H1 (cell line): ENCODE measurements around the gene FOXD3. TPM values are rescaled to one million over a fixed set of nuclear protein-coding genes. Genes with fewer than 3 reads are reported as not detected.

Source experiments
- CTCF ChIA-PET: fragments of 300-600 bp; sonication (Branson Sonifier 250); formaldehyde crosslinking; loops from one replicate; lab custom pipeline; 2021; ENCODE audit not compliant: partially characterized antibody; lab: Charles Lee
- POLR2A ChIA-PET: fragments of 300-600 bp; sonication (Branson Sonifier 250); formaldehyde crosslinking; loops from one replicate; lab custom pipeline; 2021; ENCODE audit warnings: inconsistent platforms; ENCODE audit not compliant: partially characterized antibody; lab: Charles Lee
- DNase-seq, 2 experiments: peaks; one replicate each; pipeline versions ENCODE4 v3.0.0 to v3.0.0-alpha.2; 2010 to 2022; ENCODE audit warnings: low spot score in 2 of 2, low read depth in 1 of 2, mixed read lengths in 1 of 2
- FAIRE-seq: peaks from 2 replicates; lab custom pipeline; 2011; peaks lifted over from hg19 to GRCh38; lab: Jason Lieb, UNC
- H2AFZ ChIP-seq: 2 replicates; pipeline ENCODE4 v1.8.1; 2012; ENCODE audit warnings: low read length, inconsistent platforms
- H2AK5ac ChIP-seq: 2 replicates; pipeline ENCODE4 v1.6.1; 2013; ENCODE audit warnings: low read depth, low read length
- H2BK120ac ChIP-seq: replicated peaks from 2 replicates; pipeline ENCODE3; 2013; ENCODE audit warnings: low read depth, low read length, inconsistent platforms
- H2BK12ac ChIP-seq: 2 replicates; pipeline ENCODE4 v1.6.1; 2013; ENCODE audit warnings: low read depth, low read length
- H2BK15ac ChIP-seq: 2 replicates; pipeline ENCODE4 v1.6.1; 2013; ENCODE audit warnings: low read length
- H2BK20ac ChIP-seq: 2 replicates; pipeline ENCODE4 v1.6.1; 2013; ENCODE audit warnings: low read length
- H2BK5ac ChIP-seq: 2 replicates; pipeline ENCODE4 v1.6.1; 2013; ENCODE audit warnings: low read depth, low read length
- H3K14ac ChIP-seq: 2 replicates; pipeline ENCODE4 v1.6.1; 2013; ENCODE audit warnings: inconsistent platforms; ENCODE audit not compliant: insufficient read length
- H3K18ac ChIP-seq: 2 replicates; pipeline ENCODE4 v1.6.1; 2013; ENCODE audit warnings: low read length; ENCODE audit errors: extremely low read depth
- H3K23ac ChIP-seq: 2 replicates; pipeline ENCODE4 v1.6.1; 2013; ENCODE audit warnings: inconsistent platforms; ENCODE audit not compliant: insufficient read length
- H3K23me2 ChIP-seq: 2 replicates; pipeline ENCODE4 v1.6.1; 2013; ENCODE audit warnings: low read depth, low read length
- H3K27ac ChIP-seq: 2 replicates; pipeline ENCODE4 v1.6.1; 2011; ENCODE audit warnings: low read depth, low read length, inconsistent platforms
- H3K27me3 ChIP-seq, 4 experiments: replicated peaks in 1 of 4; 1 replicate in 1 of 4; 2 replicates in 3 of 4; pipeline versions ENCODE4 v1.6.1 to v1.8.1; 2011 to 2013; ENCODE audit warnings: low read length in 3 of 4, mild to moderate bottlenecking in 3 of 4, inconsistent platforms in 2 of 4, mixed read lengths in 2 of 4, moderate library complexity in 1 of 4; ENCODE audit not compliant: control insufficient read depth in 3 of 4, insufficient read depth in 3 of 4; ENCODE audit errors: extremely low read depth in 1 of 4
- H3K36me3 ChIP-seq, 4 experiments: 2 replicates each; pipeline versions ENCODE4 v1.6.1 to v1.8.1; 2011 to 2013; ENCODE audit warnings: mild to moderate bottlenecking in 4 of 4, low read length in 3 of 4, moderate library complexity in 2 of 4, control low read depth in 1 of 4, inconsistent platforms in 1 of 4; ENCODE audit not compliant: insufficient read depth in 4 of 4, control insufficient read depth in 2 of 4
- H3K4ac ChIP-seq: replicated peaks from 2 replicates; pipeline ENCODE3; 2013; ENCODE audit warnings: low read length, low read depth, mixed read lengths, inconsistent platforms; ENCODE audit not compliant: insufficient read length
- H3K4me1 ChIP-seq, 4 experiments: replicated peaks in 1 of 4; 1 replicate in 1 of 4; 2 replicates in 3 of 4; pipeline versions ENCODE4 v1.6.1 to v1.8.1; 2011 to 2013; ENCODE audit warnings: low read length in 3 of 4, inconsistent platforms in 2 of 4, mixed read lengths in 1 of 4; ENCODE audit not compliant: insufficient read depth in 4 of 4, control insufficient read depth in 3 of 4
- H3K4me2 ChIP-seq, 2 experiments: 2 replicates each; pipeline versions ENCODE4 v1.6.1 to v1.8.1; 2011 to 2013; ENCODE audit warnings: low read depth in 2 of 2, low read length in 2 of 2, control low read depth in 1 of 2, inconsistent platforms in 1 of 2, mild to moderate bottlenecking in 1 of 2; ENCODE audit not compliant: insufficient read depth in 1 of 2
- H3K4me3 ChIP-seq, 4 experiments: fragments of 200-600, 300-600 bp in 1 of 4; sonication (generic), shearing (Covaris generic), sonication (Bioruptor Twin) in 1 of 4; 2 replicates each; pipeline versions ENCODE4 v1.5.1 to v1.8.1; 2011 to 2016; ENCODE audit warnings: low read length in 4 of 4, low read depth in 3 of 4, control low read depth in 2 of 4, inconsistent platforms in 2 of 4, mild to moderate bottlenecking in 2 of 4, mixed read lengths in 1 of 4, moderate library complexity in 1 of 4; ENCODE audit not compliant: insufficient read depth in 2 of 4; ENCODE audit errors: extremely low read depth in 1 of 4
- H3K56ac ChIP-seq: replicated peaks from 2 replicates; pipeline ENCODE3; 2013; ENCODE audit warnings: low read depth, mild to moderate bottlenecking, mixed read lengths, low read length, inconsistent platforms; ENCODE audit not compliant: insufficient read length
- H3K79me1 ChIP-seq: 2 replicates; pipeline ENCODE4 v1.6.1; 2013; ENCODE audit warnings: low read depth, low read length, control low read depth
- H3K79me2 ChIP-seq, 2 experiments: 2 replicates each; pipeline versions ENCODE4 v1.6.1 to v1.8.1; 2012 to 2013; ENCODE audit warnings: low read length in 2 of 2, mild to moderate bottlenecking in 2 of 2, inconsistent platforms in 1 of 2; ENCODE audit not compliant: insufficient read depth in 2 of 2, control insufficient read depth in 1 of 2
- H3K9ac ChIP-seq, 4 experiments: replicated peaks in 1 of 4; 1 replicate in 1 of 4; 2 replicates in 3 of 4; pipeline versions ENCODE4 v1.6.1 to v1.8.1; 2011 to 2013; ENCODE audit warnings: low read depth in 3 of 4, low read length in 3 of 4, control low read depth in 2 of 4, mild to moderate bottlenecking in 2 of 4, moderate library complexity in 2 of 4, inconsistent platforms in 1 of 4; ENCODE audit errors: extremely low read depth in 1 of 4
- H3K9me3 ChIP-seq, 2 experiments: 2 replicates each; pipeline versions ENCODE4 v1.6.1 to v1.8.1; 2012 to 2013; ENCODE audit warnings: mild to moderate bottlenecking in 2 of 2, moderate library complexity in 2 of 2, control low read depth in 1 of 2, inconsistent platforms in 1 of 2, low read depth in 1 of 2, low read length in 1 of 2, mixed read lengths in 1 of 2; ENCODE audit not compliant: insufficient read depth in 2 of 2
- H4K20me1 ChIP-seq, 2 experiments: replicated peaks in 1 of 2; 2 replicates each; pipeline versions ENCODE3 to v1.8.1; 2011 to 2013; ENCODE audit warnings: inconsistent platforms in 2 of 2, low read length in 2 of 2, mild to moderate bottlenecking in 1 of 2; ENCODE audit not compliant: insufficient read depth in 2 of 2, control insufficient read depth in 1 of 2
- H4K5ac ChIP-seq: 2 replicates; pipeline ENCODE4 v1.6.1; 2013; ENCODE audit warnings: low read length, low read depth, mixed read lengths, inconsistent platforms; ENCODE audit not compliant: insufficient read length
- H4K8ac ChIP-seq: 2 replicates; pipeline ENCODE4 v1.8.0; 2013; ENCODE audit warnings: mild to moderate bottlenecking, moderate library complexity, low read length, inconsistent platforms; ENCODE audit not compliant: insufficient read depth; ENCODE audit errors: extremely low read depth
- H4K91ac ChIP-seq: replicated peaks from 2 replicates; pipeline ENCODE3; 2013; ENCODE audit warnings: low read length, mixed read lengths, inconsistent platforms; ENCODE audit not compliant: insufficient read length
- SIN3A ChIP-seq, 2 experiments: IDR thresholded peaks in 1 of 2; conservative IDR thresholded peaks in 1 of 2; 2 replicates each; pipeline ENCODE4 v1.6.1; 2011 to 2012; ENCODE audit warnings: low read length in 2 of 2, improper control_type of control experiment in 1 of 2, low read depth in 1 of 2, mild to moderate bottlenecking in 1 of 2
- SP1 ChIP-seq: IDR thresholded peaks from 2 replicates; pipeline ENCODE4 v1.6.1; 2011; ENCODE audit warnings: low read depth, low read length
- TEAD4 ChIP-seq: IDR thresholded peaks from 2 replicates; pipeline ENCODE4 v1.6.1; 2012; ENCODE audit warnings: low read depth, low read length, inconsistent platforms, mixed read lengths
- WGBS, 2 experiments: shearing (Covaris generic) in 1 of 2; methylation state at CpG; one replicate each; pipeline versions ENCODE4 v1.1.6 to v1.1.7; 2013 to 2015; ENCODE audit warnings: low lambda C conversion rate in 2 of 2, mixed read lengths in 2 of 2, inconsistent platforms in 1 of 2, low coverage in 1 of 2, missing lambda C conversion rate in 1 of 2; ENCODE audit not compliant: insufficient replicate concordance in 2 of 2, insufficient coverage in 1 of 2, insufficient read length in 1 of 2; ENCODE audit errors: extremely low coverage in 1 of 2, missing lambda C conversion rate in 1 of 2; 5-methylcytosine and 5-hydroxymethylcytosine counted together
- polyA plus RNA-seq, 7 experiments: library from polyadenylated mRNA; depleted of rRNA in 3 of 7; stranded (reverse) in 5 of 7; unstranded in 2 of 7; fragments of >200 nt in 5 of 7; fragments of 200-250 nt in 2 of 7; gene quantifications; 1 replicate in 5 of 7; 2 replicates in 1 of 7; 4 replicates in 1 of 7; pipeline versions ENCODE4 v1.2.1 to v1.2.3, GENCODE V29; 2011 to 2013; ENCODE audit warnings: missing spikeins in 2 of 7, mixed read lengths in 2 of 7
- total RNA-seq: library from RNA; stranded (reverse); fragmentation: NEBNext Ultra II Directional; extraction: Animal tissue kit (Norgen Biotek cat#: 25700); gene quantifications from 2 replicates; pipeline ENCODE4 v1.2.1, GENCODE V29; 2021

FOXD3 gene
- total and polyA plus RNA-seq, 2 of the 8 experiments (the other 6 are each of a cell fraction or from before 2014, with no cell fraction given): 8.7 to 33.7 TPM

DNA sequence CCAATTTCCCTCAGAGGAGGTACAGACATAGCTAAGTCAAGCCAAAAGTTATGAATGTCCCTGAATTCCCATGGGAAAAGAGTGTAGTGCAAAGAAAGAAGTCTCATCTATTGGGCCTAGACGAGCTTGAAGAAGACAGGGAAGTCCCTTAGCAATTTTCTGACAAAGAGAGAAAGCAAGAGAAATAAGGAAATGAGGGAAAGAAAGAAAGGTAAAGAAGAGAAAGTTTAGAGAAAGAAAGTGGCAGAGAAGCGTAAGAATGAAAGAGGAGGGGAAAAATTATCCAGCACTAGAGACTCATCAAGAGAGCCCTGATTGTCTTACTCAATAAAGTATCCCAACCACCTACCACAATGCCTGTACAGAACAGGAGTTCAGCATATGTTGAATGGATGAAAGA lies 40.6 kb upstream of the FOXD3 start:
- Histone ChIP-seq H4K8ac (no peak overlapping the region), H2AK5ac (no peak overlapping the region), H2BK5ac (no peak overlapping the region), H2BK20ac (no peak overlapping the region), H2BK120ac (no peak overlapping the region), H3K79me2 (no peaks in the 10 kb centered on the region), H3K23me2 (no peaks in the 10 kb centered on the region), H3K36me3 (no peaks in the 10 kb centered on the region), H3K56ac (no peak overlapping the region), H4K91ac (no peak overlapping the region), H3K9ac (no peak overlapping the region), H3K79me1 (no peaks in the 10 kb centered on the region), H4K20me1 (no peaks in the 10 kb centered on the region), H2BK15ac (no peak overlapping the region), H3K23ac (no peak overlapping the region), H3K18ac (no peak overlapping the region), H2AFZ (peak overlapping the region; percentile 72), H3K27ac (no peak overlapping the region), H3K4me1 (peaks cover 0 to 6% (median 0%) of the 10 kb centered on the region in 4 experiments; a peak in 3 of 7 replicates), H3K27me3 (no peaks in the 10 kb centered on the region), H3K4me3 (no peak overlapping the region), H3K14ac (no peak overlapping the region), H3K4ac (no peak overlapping the region), H2BK12ac (no peak overlapping the region), H3K4me2 (no peak overlapping the region), H4K5ac (no peak overlapping the region), H3K9me3 (no peaks in the 10 kb centered on the region)
- ChIA-PET CTCF (interaction anchor here (1.2 to 1.8 kb wide), 4 partner anchors 9 to 92 kb away, joined by 3 to 5 read pairs (median 4); no protein-coding TSS in a partner anchor), POLR2A (no interaction called here)
- TF ChIP-seq TEAD4 (no peak), SP1 (no peak), SIN3A (conservative IDR thresholded peaks at IDR 0.05 in 1 of 2, IDR thresholded peaks at IDR 0.05 in 1 of 2; ENCODE audit: low read depth in 1 of 2, low read length in 2 of 2) (no peak)
- no peak for FAIRE-seq
- WGBS, 2 experiments: 90 to 100% methylated on average over 1 to 2 of the region's 2 CpGs
- no peak for DNase-seq
